MM.1S (cell line): Measurements from ENCODE around the gene KCNH4.

ENCODE experiments used
- CTCF ChIP-seq: fragments of 300-600 bp; sonication (generic); IDR thresholded peaks from 2 replicates; pipeline ENCODE4 v1.5.1; 2016; ENCODE audit warnings: antibody characterized with exemption, low read length, mixed read lengths
- EZH2phosphoT487 ChIP-seq: fragments of 300-600 bp; sonication (generic); IDR thresholded peaks from 2 replicates; pipeline ENCODE4 v1.6.1; 2018; ENCODE audit warnings: antibody characterized with exemption, low read length

- TF ChIP-seq CTCF (no peak), EZH2phosphoT487 (no peak)
Measured at GRCh38 chr17:42110301-42111264, 70.4 kb downstream of the KCNH4 start.
